HepG2 (cell line): ENCODE measurements around the gene SYTL1. TPM values are rescaled to one million over a fixed set of nuclear protein-coding genes. Genes with fewer than 3 reads are reported as not detected.

Experiments used
- BCL3 ChIP-seq: sonication (generic); formaldehyde crosslinking; IDR thresholded peaks from 2 replicates; pipeline ENCODE4 v1.5.1; 2020; ENCODE audit warnings: mild to moderate bottlenecking, missing genetic modification reagents, moderate library complexity
- BRCA1 ChIP-seq: sonication (generic); formaldehyde crosslinking; IDR thresholded peaks from 2 replicates; pipeline ENCODE4 v1.4.0; 2020; ENCODE audit warnings: missing genetic modification reagents
- E2F2 ChIP-seq: sonication (generic); formaldehyde crosslinking; IDR thresholded peaks from 2 replicates; pipeline ENCODE4 v1.4.0; 2020; ENCODE audit warnings: missing genetic modification reagents, borderline replicate concordance
- EEA1 ChIP-seq: sonication (generic); formaldehyde crosslinking; IDR thresholded peaks from 2 replicates; pipeline ENCODE4 v1.5.1; 2020; ENCODE audit warnings: mild to moderate bottlenecking, missing genetic modification reagents, borderline replicate concordance
- FOXK2 ChIP-seq: fragments of 450-650 bp; IDR thresholded peaks from 2 replicates; pipeline ENCODE4 v1.6.1; 2016
- HNRNPUL1 ChIP-seq: fragments of 200-400 bp; formaldehyde crosslinking; IDR thresholded peaks from 2 replicates; pipeline ENCODE4 v1.6.1; 2017; ENCODE audit warnings: low read depth, mild to moderate bottlenecking, low read length, moderate library complexity
- JUNB ChIP-seq: sonication (generic); formaldehyde crosslinking; IDR thresholded peaks from 2 replicates; pipeline ENCODE4 v1.8.0; 2022; ENCODE audit warnings: missing genetic modification reagents, mild to moderate bottlenecking, borderline replicate concordance
- KLF13 ChIP-seq: sonication (generic); formaldehyde crosslinking; IDR thresholded peaks from 2 replicates; pipeline ENCODE4 v1.4.0; 2020; ENCODE audit warnings: mild to moderate bottlenecking, missing genetic modification reagents
- MYC ChIP-seq: sonication (generic); formaldehyde crosslinking; IDR thresholded peaks from 2 replicates; pipeline ENCODE4 v1.9.0; 2021; ENCODE audit warnings: missing genetic modification reagents, borderline replicate concordance
- PHB2 ChIP-seq: fragments of 450-650 bp; IDR thresholded peaks from 2 replicates; pipeline ENCODE4 v1.6.1; 2018; ENCODE audit not compliant: partially characterized antibody
- SNRNP70 ChIP-seq: fragments of 200-400 bp; formaldehyde crosslinking; IDR thresholded peaks from 2 replicates; pipeline ENCODE4 v1.6.1; 2017; ENCODE audit warnings: mild to moderate bottlenecking, low read depth, low read length, moderate library complexity
- TAF1 ChIP-seq: sonication (generic); formaldehyde crosslinking; IDR thresholded peaks from 2 replicates; pipeline ENCODE4 v1.4.0; 2020; ENCODE audit warnings: missing genetic modification reagents
- TCF7 ChIP-seq: sonication (generic); IDR thresholded peaks from 2 replicates; pipeline ENCODE4 v1.6.1; 2016; ENCODE audit warnings: antibody characterized with exemption, low read depth
- TCF7L2 ChIP-seq: IDR thresholded peaks from 2 replicates; pipeline ENCODE4 v1.6.1; 2011; ENCODE audit warnings: mild to moderate bottlenecking, low read depth, low read length, moderate library complexity
- THAP11 ChIP-seq: IDR thresholded peaks from 2 replicates; pipeline ENCODE4 v1.6.1; 2016; ENCODE audit warnings: missing biosample characterization, missing genetic modification reagents
- THYN1 ChIP-seq: sonication (generic); formaldehyde crosslinking; IDR thresholded peaks from 2 replicates; pipeline ENCODE4 v1.8.1; 2023; ENCODE audit warnings: low read depth, mild to moderate bottlenecking, moderate library complexity, missing genetic modification reagents, borderline replicate concordance
- ZBTB20 ChIP-seq: sonication (generic); formaldehyde crosslinking; IDR thresholded peaks from 2 replicates; pipeline ENCODE4 v1.8.1; 2023; ENCODE audit warnings: missing genetic modification reagents, low read depth, mild to moderate bottlenecking, borderline replicate concordance
- ZMAT3 ChIP-seq: sonication (generic); formaldehyde crosslinking; conservative IDR thresholded peaks from 2 replicates; pipeline ENCODE4 v1.7.0; 2021; ENCODE audit warnings: missing genetic modification reagents
- ZNF124 ChIP-seq: sonication (generic); formaldehyde crosslinking; IDR thresholded peaks from 2 replicates; pipeline ENCODE4 v1.4.0; 2020; ENCODE audit warnings: missing genetic modification reagents
- ZNF143 ChIP-seq: sonication (generic); formaldehyde crosslinking; IDR thresholded peaks from 2 replicates; pipeline ENCODE4 v1.4.0; 2020; ENCODE audit warnings: missing genetic modification reagents
- ZNF235 ChIP-seq: sonication (generic); formaldehyde crosslinking; IDR thresholded peaks from 2 replicates; pipeline ENCODE4 v1.8.1; 2023; ENCODE audit warnings: mild to moderate bottlenecking, missing genetic modification reagents, borderline replicate concordance
- ZNF275 ChIP-seq: sonication (generic); formaldehyde crosslinking; IDR thresholded peaks from 2 replicates; pipeline ENCODE4 v1.8.0; 2022; ENCODE audit warnings: missing genetic modification reagents, mild to moderate bottlenecking, inconsistent platforms, borderline replicate concordance
- ZNF276 ChIP-seq: sonication (generic); formaldehyde crosslinking; IDR thresholded peaks from 2 replicates; pipeline ENCODE4 v1.4.0; 2020; ENCODE audit warnings: mild to moderate bottlenecking, low read depth, missing genetic modification reagents
- ZNF564 ChIP-seq: sonication (generic); formaldehyde crosslinking; IDR thresholded peaks from 2 replicates; pipeline ENCODE4 v1.8.1; 2023; ENCODE audit warnings: mild to moderate bottlenecking, missing genetic modification reagents
- ZNF749 ChIP-seq: sonication (generic); formaldehyde crosslinking; IDR thresholded peaks from 2 replicates; pipeline ENCODE4 v1.8.0; 2022; ENCODE audit warnings: mild to moderate bottlenecking, missing genetic modification reagents, moderate library complexity, borderline replicate concordance
- polyA plus RNA-seq, 8 experiments: library from polyadenylated mRNA; depleted of rRNA in 3 of 8; stranded (reverse) in 7 of 8; unstranded in 1 of 8; fragments of >200 nt; fragmentation: Illumina TruSeq in 4 of 8; extraction: Trizol in 4 of 8; gene quantifications; 2 replicates each; pipeline versions ENCODE4 v1.2.1 to v1.2.3, GENCODE V29; 2011 to 2016; ENCODE audit warnings: low read depth in 4 of 8, missing spikeins in 1 of 8, mixed read lengths in 1 of 8; ENCODE audit not compliant: insufficient read depth in 1 of 8
- total RNA-seq, 5 experiments: library from RNA; depleted of rRNA; stranded (reverse); fragments of >200 nt; fragmentation: Illumina TruSeq; extraction: Trizol; gene quantifications; 2 replicates each; pipeline ENCODE4 v1.2.3, GENCODE V29; 2016; ENCODE audit warnings: low read depth in 1 of 5

SYTL1 gene
- total and polyA plus RNA-seq, 2 of the 13 experiments (the other 11 are each of a cell fraction or from before 2014, with no cell fraction given), result 11.1 to 17.8 TPM

GRCh38 chr1:27321813-27322568 lies 19.8 kb upstream of the SYTL1 start, which contains the start of gene TMEM222 (continued):
- TF ChIP-seq E2F2 (CRISPR knock-in tag) (0 out of 2 replicates have a peak, but pooled peaks have one; percentile 21), TAF1 (CRISPR knock-in tag) (peak; percentile 93), ZNF275 (CRISPR knock-in tag) (peak; percentile 70; the same call in 1 of the 2 replicates), FOXK2 (peak; percentile 92), THAP11 (CRISPR knock-in tag) (peak; percentile 97), ZNF276 (CRISPR knock-in tag) (no peak), BRCA1 (no peak; the same call in 1 of the 2 replicates), EEA1 (CRISPR knock-in tag) (peak; percentile 75; the same call in 1 of the 2 replicates), ZNF235 (CRISPR knock-in tag) (peak; percentile 75), ZNF124 (CRISPR knock-in tag) (peak; percentile 83), TCF7 (no peak), ZNF143 (CRISPR knock-in tag) (peak; percentile 58; the same call in 1 of the 2 replicates), THYN1 (CRISPR knock-in tag) (no peak), MYC (CRISPR knock-in tag) (peak; percentile 89; the same call in 1 of the 2 replicates), JUNB (CRISPR knock-in tag) (peak; percentile 59; the same call in 1 of the 2 replicates), ZMAT3 (CRISPR knock-in tag) (peak; percentile 95), ZNF564 (CRISPR knock-in tag) (peak; percentile 87), ZBTB20 (CRISPR knock-in tag) (peak; percentile 36; the same call in 1 of the 2 replicates), KLF13 (CRISPR knock-in tag) (no peak; the same call in 1 of the 2 replicates), TCF7L2 (no peak), ZNF749 (no peak), HNRNPUL1 (peak; percentile 66; the same call in 1 of the 2 replicates), PHB2 (no peak), SNRNP70 (no peak), BCL3 (CRISPR knock-in tag) (0 out of 2 replicates have a peak, but pooled peaks have one; percentile 56)
